IMR-90 (cell line): ENCODE results near the gene MX1.

Source experiments
- CEBPB ChIP-seq: IDR thresholded peaks from 2 replicates; pipeline ENCODE4 v1.6.1; 2012; ENCODE audit warnings: low read depth, low read length, improper control_type of control experiment
- MXI1 ChIP-seq: IDR thresholded peaks from 2 replicates; pipeline ENCODE4 v1.6.1; 2012; ENCODE audit warnings: low read depth, mild to moderate bottlenecking, low read length, moderate library complexity, borderline replicate concordance
- POLR2A ChIP-seq: IDR thresholded peaks from 2 replicates; pipeline ENCODE4 v1.6.1; 2012; ENCODE audit warnings: mild to moderate bottlenecking, low read depth, low read length
- RAD21 ChIP-seq: IDR thresholded peaks from 2 replicates; pipeline ENCODE4 v1.6.1; 2012; ENCODE audit warnings: low read length, improper control_type of control experiment
- TF ChIP-seq, protein P1 (sequence below): conservative IDR thresholded peaks from 2 replicates; pipeline ENCODE4 v1.5.1; 2012; ENCODE audit warnings: mild to moderate bottlenecking, low read depth, low read length, improper control_type of control experiment

DNA sequence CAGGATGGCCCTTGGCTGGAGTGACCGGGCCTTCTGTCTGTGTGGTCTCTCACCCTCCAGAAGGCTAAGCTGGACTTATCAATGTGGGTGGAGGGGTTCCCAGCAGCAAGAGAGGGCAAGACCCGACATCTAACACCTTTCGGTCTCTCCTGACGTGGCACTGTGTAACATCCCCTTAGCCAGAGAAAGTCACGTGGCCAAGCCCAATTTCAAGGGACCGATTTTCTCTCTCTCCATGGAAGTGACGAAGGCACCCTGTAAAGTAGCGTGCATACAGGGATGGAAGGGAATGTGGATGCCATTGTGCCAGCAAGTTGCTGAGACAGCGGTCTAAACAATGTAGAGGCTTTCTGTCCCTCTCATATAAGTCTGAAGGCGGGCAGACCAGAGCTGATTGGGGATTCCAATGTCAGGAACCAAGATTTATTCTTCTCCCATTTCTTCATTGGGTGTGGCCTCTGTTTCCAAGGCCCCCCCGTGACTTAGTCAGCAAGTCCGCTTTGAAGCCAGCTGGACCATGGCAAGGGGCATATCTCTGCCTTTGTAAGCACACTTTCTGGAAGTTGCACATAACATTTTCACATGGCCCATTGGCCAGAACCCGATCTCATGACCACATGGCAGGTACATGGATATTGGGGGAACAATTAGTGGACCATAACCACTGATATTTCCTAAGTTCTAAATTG, 12.5 kb downstream of the MX1 start:
- TF ChIP-seq, protein P1, sequence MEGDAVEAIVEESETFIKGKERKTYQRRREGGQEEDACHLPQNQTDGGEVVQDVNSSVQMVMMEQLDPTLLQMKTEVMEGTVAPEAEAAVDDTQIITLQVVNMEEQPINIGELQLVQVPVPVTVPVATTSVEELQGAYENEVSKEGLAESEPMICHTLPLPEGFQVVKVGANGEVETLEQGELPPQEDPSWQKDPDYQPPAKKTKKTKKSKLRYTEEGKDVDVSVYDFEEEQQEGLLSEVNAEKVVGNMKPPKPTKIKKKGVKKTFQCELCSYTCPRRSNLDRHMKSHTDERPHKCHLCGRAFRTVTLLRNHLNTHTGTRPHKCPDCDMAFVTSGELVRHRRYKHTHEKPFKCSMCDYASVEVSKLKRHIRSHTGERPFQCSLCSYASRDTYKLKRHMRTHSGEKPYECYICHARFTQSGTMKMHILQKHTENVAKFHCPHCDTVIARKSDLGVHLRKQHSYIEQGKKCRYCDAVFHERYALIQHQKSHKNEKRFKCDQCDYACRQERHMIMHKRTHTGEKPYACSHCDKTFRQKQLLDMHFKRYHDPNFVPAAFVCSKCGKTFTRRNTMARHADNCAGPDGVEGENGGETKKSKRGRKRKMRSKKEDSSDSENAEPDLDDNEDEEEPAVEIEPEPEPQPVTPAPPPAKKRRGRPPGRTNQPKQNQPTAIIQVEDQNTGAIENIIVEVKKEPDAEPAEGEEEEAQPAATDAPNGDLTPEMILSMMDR = no peak
- no peak for TF ChIP-seq MXI1
- no peak for TF ChIP-seq POLR2A
- no peak for TF ChIP-seq RAD21
- no peak for TF ChIP-seq CEBPB
